NCI-H748 (cell line): ENCODE measurements around the gene C14orf180.
A peak's percentile ranks its signal among the peaks of the same experiment; 100 is the strongest.

Experiments used
- DNase-seq: peaks from one replicate; lab custom pipeline; 2025; ENCODE audit not compliant: unreplicated experiment; lab: John Stamatoyannopoulos, UW

Gene C14orf180

DNA sequence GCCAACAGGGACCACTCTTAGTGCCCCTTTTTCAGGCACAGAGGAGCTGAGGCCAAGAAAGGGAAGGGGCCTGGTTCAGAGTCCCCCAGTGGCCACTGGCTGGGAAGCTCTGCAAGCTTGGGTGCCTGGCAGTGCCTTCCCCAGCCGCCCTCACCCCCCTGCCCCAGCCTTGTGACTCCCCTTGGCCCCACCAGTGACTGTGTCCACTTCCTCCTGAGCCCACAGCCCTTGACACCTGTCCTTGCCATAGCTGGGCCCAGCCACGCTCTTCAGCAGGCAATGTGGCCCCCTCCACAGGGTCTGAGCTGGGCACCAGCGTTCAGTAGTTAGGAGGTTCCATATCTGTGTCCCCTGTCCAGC lies 19.0 kb upstream of the C14orf180 start:
- DNase-seq: no peak

DNA sequence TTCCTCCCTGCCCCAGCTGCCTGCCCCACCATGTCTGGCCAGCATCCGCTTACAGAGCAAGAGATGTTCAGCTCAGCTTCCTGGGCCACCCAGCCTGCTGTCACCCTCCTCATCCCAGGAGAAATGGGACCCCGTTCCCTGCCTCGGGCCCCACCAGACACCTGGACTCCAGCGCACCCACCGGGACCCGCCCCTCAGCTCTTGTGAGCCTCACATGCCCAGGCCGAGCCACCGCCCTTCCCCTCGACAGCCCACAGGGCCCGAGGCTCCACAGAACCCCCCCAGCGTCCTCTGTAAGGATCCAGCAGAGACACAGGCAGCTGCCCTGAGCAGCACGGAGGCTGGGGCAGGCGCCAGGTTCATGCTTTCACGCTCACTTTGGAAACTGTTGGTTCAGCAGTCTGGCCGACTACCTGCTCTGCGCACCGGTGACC lies 18.4 kb upstream of the C14orf180 start:
- DNase-seq: peak; percentile 17

DNA sequence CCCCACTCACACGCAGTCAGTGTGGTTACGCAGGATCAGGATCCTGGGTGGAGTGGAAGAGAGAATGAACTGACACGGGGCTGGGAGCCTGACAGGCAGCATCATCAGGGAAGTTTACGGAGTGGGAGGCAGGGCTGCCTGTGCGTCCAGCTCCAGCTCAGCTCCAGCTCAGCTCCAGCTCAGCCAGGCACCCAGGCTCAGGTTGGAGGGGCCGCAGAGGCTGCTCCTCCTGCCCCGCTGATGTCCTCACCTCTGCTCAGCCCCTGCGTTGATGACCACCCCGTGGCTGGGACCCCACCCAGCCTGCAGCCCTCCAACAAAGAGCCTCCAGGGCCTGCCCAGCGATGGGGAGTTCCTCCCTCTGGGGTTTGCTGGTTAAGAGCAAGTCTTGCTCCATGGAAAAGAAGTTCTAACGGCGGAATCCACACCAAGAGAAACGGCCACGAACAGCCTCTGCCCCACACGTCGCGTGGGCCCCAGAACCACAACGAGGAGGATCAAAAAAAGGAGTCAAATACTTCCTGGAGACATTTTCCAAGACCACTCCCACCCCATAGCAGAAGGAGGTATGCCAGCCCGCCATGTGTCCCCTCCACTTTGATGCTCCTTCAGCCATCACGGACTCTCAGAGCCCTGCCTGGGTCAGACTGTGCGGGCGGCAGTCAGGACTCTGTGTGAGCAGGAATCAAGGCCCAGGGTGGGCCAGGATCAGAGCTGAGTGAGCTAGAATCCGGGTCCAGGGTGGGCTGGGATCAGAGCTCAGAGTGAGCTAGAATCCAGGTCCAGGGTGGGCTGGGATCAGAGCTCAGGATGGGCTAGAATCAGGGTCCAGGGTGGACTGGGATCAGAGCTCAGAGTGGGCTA lies 17.7 kb upstream of the C14orf180 start:
- DNase-seq: no peak

DNA sequence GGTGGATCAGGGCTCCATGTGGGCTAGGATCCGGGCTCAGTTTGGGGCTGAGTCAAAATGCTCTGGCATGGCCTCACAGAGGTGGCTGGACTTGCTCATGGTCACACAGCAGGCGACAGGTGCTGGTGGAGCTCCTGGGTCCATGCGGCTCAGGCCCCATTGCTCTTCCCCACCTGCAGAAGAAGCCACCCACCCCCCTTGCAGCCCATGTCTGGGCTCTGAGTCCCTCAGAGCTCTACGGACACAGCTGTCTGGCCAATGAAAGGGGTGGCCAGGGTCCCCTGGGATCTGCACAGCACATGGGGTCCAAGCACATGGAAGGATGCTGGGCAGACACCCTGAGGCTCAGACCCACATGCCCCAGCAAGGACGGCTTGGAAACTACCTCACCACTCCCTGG lies 17.0 kb upstream of the C14orf180 start:
- DNase-seq: no peak

DNA sequence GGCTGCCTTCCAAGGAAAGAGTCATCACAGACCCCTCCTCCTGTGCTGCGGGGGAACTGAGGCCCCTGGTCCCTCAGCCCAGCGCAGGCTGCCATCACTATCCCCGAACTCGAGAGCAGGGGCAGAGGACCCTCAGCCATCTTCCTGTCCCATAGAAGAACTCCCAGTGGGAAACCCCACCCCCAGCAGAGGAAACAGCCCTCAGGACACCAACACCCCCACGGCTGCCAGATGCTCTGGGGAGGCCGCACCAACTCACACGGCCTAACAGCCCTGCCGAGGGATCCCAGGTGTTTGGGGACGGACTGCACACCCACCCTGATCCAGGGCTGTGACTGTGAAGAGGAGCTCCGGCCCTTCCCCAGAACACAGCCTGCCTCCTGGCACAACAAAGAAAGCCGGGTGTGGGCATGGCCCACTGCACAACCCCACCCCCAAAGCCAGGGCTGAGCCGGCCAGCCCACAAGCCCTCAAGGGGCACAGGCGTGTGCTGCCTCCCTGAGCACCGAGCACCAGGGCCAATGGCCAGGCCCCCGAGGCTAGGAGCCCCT lies 16.3 kb upstream of the C14orf180 start:
- no peak for DNase-seq

DNA sequence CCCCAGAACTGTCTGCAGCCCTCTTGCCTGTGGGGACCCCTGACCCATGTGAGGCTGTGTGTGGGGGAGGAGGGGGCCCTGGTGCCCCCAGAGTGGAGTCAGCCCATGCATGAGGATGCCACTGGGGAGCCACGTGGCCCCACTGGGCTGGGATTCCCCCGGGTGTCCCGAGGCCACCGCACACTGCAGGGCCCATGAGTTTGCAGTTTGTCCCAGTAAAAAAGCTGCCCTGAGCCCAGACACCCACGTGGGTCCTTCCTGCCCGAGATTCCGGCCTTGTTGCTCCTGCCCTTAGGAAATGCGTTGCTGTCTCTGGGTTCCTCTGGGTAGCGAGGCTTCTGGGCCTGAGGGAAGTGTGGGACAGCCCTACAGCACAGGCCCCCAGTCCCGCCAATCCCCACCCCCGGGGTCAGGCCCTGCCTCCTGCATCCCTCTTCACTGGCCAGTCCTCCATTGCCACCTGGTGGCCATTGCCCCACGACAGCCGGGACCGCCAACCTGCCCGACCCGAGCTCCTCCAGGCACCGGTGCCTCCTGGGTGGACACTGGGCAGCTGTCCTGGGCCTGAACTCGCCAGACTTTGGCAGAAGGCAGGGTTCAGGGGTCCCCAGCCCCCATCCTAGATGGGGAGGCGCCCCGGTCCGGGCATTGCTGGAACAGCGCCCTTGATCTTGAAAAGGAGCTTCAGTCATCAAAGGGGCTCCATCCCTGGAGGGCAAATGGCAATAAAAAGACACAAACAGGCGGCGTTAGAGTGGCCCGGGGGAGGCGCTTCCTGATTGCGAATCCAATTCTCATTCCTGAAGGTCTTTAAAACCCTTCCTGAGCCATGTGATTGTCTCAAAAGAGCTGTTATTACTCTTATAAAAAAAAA lies 15.6 kb upstream of the C14orf180 start:
- DNase-seq: peak; percentile 76

DNA sequence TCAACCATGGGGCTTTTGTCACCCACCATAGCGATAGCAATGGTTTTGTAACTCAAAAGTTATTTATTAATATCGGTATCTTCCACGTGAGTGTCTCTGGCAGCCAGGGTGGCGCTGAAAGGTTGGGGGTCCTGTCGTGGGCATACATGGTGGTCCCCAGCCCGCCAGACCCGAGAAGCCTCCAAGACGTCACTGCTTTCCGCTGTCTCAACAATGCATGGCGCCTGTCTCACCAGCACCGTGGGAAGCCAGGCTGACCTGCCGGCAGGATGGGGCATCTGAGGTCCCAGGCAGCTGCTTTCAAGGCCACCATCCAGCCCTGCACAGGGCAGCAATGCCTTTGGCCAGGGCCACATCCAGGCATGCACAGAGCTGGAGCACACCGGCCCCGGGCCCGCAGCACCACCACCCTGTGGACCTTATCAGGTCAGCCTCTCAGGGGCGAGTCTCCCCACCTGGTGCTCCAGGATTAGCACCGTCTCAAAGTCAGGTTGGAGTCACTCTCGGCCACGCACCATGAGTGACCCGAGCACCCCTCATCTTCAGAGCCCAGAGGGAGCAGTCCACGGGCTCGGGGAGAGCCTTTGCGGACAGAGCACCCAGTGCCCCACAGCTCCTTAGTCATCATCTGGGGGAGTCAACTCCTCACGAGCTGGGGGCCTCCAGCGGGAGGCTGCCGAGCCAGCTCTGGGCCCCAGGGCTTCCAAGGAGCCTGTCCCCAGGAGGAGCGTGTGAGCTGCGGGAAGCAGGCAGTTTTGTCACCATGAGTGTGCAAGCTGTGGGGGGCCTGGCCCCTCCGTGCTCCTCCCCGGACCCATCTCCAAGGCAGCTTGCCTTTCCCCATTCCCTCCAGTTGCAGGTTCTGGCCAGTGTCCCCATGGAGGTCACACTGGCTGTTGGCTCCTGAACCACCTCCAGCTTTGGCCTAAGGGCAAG lies 14.6 kb upstream of the C14orf180 start:
- DNase-seq: no peak

DNA sequence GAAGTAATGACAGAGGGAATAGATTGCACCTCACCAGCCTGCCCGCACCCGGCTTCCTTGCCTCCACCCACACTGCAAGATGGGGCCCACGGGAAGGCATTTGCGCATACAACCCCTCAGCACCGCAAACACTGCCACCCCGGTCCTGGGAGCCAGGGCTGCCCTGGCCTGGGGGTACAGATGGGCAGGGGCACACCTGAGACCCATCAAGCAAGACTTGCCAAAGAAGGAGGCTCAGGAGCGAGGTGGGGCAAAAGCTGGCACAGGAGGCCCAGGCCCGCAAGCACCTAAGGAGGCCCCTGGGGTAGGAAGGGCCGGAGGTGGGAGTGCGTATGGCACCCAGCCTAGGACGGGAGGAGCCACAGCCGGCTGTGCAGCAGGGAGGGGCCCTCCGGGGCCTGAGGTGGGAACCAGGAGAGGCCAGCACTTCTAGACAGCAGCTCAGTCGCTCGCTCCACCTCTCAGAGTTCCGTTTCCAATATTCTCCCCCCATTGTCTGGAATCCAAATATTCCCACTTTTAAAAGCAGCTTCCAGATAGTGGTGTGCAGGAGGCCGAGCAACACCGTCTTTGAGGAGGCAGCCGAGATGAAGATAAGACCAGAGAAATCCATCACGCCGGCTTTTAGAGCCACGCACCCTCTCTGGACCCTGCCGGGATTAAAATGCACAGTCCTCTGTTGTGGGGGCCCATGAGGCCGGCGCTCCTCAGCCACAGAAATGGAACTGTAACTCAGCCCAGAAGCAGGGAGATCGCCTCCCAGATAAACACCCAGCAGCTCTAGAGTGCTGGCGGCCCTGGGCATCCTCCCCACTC lies 12.2 kb upstream of the C14orf180 start:
- no peak for DNase-seq

DNA sequence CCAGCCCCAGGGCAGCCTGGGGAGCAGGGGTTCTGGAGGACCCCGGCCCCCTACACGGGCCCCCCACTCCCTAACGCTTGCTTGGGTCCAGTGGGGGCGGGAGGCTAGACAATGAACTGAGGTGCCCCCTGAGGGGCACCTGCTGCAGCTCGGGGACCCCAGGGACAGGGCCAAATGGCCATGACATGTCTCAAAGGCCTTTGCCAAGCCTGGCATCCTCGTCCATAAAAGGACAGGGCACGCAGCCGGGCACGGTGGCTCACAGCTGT lies 11.7 kb upstream of the C14orf180 start:
- DNase-seq: no peak

DNA sequence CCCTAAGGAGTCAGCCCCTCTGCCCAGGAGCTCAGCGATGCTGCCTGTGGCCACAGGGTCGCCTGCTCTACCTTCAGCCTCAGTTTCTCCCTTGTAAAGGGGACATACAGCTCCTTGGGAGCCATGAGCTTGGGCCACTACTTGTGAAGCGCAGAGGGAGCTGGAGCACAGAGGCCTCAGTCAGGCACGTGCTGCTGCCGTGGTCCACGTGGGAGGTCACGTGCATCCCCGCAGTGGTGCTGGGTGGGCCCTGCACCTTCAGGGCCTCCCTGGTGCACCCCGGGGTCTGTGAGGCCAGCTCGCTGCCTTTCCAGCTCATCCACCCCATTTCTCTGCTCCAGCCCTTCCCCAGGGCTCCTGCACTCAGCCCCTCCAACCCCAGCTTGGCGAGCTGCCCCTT lies 10.9 kb upstream of the C14orf180 start:
- no peak for DNase-seq

DNA sequence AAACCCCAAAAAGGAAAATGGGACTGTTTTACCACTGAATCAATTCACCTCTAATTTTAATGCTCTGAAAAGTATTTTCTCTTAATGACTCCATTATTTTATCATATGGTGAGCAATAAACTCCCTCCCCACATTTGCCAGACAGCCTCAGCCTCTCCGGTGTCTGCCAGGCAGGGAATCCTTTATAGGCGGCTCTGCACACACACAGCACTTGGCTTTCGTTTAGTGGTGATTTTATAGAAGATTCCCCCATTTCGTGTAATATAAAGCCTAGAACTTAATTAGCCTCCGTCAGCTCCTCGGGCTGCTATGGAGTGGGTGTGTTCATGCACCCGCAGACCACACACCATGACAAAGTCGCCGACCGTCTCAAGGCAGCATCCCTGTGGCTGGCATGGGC lies 10.1 kb upstream of the C14orf180 start:
- DNase-seq: no peak

DNA sequence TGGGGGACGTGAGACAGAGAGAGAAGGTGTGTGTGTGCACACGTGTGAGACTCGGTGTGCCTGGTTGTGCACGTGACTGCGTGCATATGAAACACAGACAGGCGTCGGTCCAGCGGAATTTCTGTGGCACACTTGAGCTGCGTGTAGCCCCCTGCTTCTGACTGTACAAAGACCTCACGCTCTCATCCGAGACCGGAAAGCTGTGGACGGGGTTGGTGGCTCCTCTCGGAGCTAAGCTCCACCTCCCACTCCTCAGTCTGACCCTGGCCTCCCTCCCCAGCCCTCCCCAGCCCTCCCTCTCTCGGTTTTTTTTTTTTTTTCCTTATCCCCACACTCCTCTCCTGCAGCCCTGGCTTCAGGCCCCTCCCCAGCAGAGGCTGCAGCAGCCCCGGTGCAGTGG lies 8.3 kb upstream of the C14orf180 start:
- no peak for DNase-seq

DNA sequence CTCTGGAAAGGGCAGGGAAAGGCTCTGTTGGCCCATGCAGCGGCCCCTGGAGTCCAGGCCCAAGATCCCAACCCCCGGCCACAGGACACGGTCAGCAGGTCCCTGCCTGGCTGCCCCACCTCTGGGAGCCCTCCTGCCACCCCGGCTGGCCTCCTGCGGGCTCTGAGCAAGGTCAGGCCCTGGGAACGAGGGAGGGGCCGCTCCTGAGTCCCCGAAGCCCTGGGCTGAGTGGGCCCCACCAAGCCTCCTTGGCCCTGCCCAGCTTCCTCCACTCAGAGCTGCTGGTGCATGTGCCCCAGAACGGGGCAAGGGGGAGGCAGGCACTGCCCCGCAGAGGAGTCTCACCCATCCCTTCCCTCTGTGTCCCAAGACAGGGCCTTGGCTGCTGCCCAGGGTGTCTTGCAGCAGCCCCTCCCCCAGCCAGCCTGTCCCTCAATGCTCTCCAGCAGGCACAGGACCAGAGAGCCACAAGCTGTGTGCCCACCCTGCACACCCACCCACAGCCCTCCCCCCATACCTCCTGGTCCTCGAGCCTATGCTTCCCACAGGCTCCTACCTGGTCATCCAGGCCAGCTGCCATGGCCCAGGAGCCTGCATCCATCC lies 7.4 kb upstream of the C14orf180 start:
- DNase-seq: no peak

DNA sequence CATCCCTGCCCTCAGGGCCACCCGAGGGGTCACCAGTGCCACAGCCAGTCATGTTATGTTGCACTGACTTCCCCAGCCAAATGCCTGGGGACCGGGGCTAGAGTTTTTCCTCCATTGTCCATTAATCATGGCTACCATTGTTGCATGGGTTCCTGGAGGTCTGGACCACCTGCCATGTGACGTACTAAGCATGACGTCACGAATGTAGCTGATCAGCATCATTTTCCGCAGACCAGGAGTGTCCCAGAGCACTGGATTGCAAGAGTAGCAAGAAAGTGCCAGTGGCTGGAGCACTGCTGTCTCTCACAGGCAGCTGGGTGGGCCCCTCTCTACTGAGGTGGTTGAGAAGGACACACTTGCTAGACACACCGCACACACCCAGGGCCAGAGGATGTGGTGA lies 6.9 kb upstream of the C14orf180 start:
- no peak for DNase-seq

DNA sequence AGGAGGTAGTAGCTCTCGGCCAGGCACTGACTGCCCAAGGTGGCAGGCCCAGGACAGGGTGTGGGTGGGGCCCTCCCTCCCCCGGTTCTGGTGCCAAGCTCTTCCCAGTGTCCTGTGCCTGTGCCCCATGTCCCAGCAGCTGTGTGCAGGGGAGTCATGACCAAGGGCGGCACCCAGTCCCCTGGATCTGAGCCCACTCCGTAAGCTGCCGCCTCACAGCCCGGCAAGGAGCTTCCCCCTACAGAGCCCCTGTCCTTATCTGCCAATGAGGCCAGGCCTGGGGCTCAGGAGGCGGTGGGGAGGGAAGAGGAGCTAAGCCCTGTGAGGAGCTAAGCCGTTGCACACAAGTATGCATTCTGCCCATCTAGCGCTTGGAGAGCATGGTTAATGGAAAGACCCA lies 5.6 kb upstream of the C14orf180 start:
- DNase-seq: no peak

DNA sequence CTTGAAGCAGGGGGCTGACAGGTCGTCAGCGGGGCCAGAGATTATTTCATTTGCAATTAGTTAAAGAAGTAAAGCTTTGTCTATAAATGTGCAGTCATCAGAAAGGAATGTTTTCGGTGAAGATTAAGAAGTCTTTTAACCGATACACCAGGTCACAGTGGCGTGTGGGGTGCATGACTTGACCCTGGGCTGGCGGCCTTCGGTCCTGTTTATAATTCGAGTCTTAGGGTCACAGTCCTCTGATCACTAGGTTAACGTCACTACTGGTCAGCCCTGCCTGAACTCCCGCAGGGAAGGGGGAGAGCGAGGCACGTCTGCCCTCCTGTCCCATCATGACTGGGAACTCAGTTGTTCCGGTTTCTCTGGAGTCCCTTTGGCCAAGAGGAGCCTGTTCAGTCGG lies 5.0 kb upstream of the C14orf180 start:
- no peak for DNase-seq

DNA sequence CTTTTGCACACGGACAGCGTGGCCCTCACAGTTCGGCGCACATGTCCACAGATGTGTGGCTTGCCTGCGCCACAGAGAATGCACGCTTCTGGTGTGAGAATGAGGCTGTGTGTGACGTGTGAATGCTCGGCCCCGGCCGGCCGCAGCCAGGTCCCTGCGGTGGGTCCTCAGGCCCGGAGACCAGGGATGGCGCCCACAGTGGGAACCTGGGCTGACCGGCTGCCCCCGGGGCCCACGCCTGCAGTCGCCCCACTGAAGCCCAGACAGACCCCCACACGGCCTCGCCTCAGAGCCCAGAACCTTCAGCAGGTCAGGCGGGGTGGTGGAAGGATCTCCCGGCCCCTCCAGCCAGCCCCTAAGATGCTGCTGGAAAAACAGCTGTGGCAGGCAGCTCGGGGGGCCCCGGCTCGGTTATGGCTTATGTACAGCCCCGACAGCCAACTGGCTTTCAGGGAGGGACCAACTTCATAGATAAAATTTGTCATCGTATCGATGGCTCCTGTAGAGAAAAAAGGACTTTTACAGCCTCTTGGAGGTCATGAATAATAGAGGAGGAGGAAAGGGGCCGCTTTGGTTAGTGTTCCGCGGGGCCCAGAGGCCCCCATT lies 4.5 kb upstream of the C14orf180 start:
- no peak for DNase-seq

DNA sequence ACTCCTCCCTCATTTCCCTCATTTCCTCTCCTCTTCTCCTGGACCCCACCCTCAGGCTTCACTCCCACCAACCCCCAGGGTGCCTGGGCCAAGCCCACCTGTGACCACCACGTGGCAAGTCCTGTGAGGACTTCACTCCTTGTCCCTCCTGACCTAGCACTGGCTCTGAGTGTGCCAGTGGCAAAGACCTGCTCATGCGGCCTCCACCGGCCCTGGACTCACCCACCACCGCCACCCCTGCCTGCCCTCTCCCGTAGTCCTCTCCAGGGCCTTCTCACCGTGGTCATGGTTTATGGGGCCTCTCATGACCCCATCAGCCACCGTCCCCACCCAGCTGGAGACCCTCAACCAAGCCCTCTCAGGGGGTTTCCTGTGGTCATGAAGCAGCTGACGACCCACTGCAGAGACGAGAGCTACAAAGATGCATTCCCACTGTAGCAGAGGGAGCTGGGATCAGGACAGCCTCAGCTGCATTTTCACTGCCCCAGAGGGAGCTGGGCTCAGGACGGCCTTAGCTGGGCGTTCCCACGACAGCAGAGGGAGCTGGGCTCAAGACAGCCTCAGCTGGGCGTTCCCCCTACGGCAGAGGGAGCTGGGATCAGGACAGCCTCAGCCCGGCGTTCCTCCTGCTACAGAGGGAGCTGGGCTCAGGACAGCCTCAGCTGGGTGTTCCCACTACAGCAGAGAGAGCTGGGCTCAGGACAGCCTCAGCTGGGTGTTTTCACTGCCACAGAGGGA lies 3.2 kb upstream of the C14orf180 start:
- DNase-seq: no peak

DNA sequence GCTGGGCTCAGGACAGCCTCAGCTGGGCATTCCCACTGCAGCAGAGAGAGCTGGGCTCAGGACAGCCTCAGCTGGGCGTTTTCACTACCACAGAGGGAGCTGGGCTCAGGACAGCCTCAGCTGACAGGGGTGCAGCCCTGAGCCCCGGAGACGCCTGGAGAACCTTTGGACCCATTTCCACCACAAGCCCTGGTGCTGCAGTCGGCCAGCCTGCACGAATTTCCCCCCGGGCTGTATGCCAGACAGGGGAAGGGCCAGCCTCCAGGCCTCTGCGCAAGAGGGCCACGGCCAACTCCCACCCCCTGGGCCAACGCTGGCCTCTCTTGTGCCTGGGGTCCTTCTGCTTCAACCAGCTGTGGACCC lies 2.6 kb upstream of the C14orf180 start:
- no peak for DNase-seq
